ENCODE data around the gene PM20D1.

Gene PM20D1

DNA sequence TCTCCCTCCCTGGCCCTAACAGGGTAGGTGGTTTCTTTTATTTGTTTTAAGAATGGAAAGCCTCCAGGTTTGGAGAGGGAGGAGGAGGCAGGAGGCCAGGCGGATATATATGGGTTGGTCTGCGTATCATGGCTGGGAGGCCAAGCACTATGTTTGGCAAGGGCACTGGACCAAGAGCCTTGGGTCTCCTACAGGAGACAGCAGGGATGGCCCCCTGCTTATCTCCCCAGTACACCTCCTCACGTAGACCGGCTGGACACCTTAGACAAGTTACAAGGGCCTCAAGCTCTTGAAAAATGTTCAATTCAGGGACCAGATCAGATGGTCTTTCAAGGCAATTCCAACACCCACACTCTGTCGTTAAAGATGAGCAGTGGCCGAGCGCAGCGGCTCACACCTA lies 47.9 kb downstream of the PM20D1 start:
- H3K27me3 Mint-ChIP-seq, result no peaks in the 10 kb centered on the region
- H3K4me1 Mint-ChIP-seq (ENCODE audit: low read depth), result peaks cover 45% of the 10 kb centered on the region
- H3K9me3 Mint-ChIP-seq (ENCODE audit: low read depth), result no peaks in the 10 kb centered on the region
- no peak overlapping the region for H3K27ac Mint-ChIP-seq
- H3K36me3 Mint-ChIP-seq, result no peaks in the 10 kb centered on the region
- no peak overlapping the region for H3K4me3 Mint-ChIP-seq

DNA sequence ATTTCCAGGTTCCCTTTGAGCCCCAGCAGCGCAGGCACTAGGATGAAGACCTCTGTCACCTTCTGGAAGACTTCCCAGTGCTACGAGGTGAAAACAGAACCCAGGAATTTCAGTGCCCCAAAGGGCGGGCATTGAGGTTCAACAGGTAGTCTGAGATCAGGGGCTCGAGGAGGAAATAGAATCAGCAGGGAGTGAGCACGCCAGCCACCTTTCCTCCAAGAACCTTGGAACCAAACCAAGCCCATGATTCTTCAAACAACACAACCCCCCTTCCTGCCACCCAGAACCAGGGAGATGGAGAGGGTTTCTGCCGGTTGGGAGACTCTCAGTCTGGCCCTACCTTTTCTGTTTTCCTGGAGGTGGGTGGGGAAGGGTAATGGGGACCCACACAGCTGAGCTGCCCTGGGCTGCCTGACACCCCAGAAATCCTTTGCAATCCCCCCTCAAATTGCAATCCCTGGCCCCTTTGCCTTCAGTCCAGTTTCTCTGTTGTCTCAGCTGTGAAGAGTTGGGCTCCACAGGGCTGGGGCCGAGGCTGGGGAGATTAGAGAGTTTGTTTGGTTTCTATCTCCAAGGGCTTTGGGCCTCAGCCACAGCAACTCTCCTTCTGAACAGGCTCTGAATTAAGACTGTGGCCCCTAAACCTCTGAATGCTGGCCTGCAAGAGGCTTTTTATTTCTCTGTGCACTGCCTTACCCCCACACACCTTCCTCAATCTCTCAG lies 48.8 kb downstream of the PM20D1 start:
- Mint-ChIP-seq H3K36me3 (no peaks in the 10 kb centered on the region), H3K27me3 (no peaks in the 10 kb centered on the region), H3K4me1 (ENCODE audit: low read depth) (peaks cover 37% of the 10 kb centered on the region), H3K9me3 (ENCODE audit: low read depth) (no peaks in the 10 kb centered on the region), H3K27ac (peak overlapping the region; percentile 58), H3K4me3 (no peak overlapping the region)

DNA sequence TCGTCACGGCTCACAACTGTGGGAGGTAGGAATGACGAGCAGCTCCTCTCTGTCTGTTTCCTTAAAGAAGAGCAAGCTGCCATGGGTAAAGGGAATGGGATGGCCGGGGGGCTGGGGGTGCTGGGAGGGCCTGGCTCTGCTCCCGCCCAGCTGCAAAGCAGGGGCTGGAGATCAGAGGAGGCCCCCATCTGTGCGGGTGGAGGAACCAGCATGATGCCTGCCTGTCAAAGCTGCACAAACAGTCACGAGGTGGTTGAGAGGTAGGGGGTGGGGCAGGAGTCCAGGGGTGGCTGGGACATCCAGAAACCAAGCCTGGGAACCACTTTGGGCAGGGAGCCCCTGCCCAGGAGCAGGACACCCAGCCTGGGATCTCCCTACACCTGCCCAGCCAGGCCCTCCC lies 49.5 kb downstream of the PM20D1 start:
- H3K27ac Mint-ChIP-seq, result no peak overlapping the region
- H3K9me3 Mint-ChIP-seq (ENCODE audit: low read depth), result no peaks in the 10 kb centered on the region
- H3K36me3 Mint-ChIP-seq, result no peaks in the 10 kb centered on the region
- H3K4me3 Mint-ChIP-seq, result no peak overlapping the region
- H3K4me1 Mint-ChIP-seq (ENCODE audit: low read depth), result peaks cover 29% of the 10 kb centered on the region
- H3K27me3 Mint-ChIP-seq, result no peaks in the 10 kb centered on the region

DNA sequence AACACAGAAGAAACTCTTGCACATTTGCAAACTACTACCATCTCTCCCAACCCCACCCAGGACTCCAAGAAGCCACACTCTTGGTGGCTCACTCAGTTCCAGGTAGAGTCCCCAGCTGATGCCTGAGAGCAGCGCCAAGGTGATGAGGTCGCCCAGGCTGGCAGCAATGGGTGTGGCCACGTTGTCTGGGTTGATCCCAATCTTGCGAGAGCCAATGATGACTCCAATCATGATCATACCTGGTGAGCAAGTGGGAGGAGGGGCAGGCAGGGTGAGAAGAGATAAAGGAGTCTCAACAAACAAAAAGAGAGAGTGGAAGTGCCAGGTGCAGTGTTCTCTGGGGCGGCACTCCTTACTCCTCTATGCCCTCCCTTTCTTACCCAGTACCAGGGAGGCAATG lies 51.4 kb downstream of the PM20D1 start:
- H3K27me3 Mint-ChIP-seq, result no peaks in the 10 kb centered on the region
- no peaks in the 10 kb centered on the region for H3K36me3 Mint-ChIP-seq
- no peak overlapping the region for H3K4me3 Mint-ChIP-seq
- no peaks in the 10 kb centered on the region for H3K9me3 Mint-ChIP-seq (ENCODE audit: low read depth)
- H3K4me1 Mint-ChIP-seq (ENCODE audit: low read depth), result peaks cover 12% of the 10 kb centered on the region
- H3K27ac Mint-ChIP-seq, result no peak overlapping the region

DNA sequence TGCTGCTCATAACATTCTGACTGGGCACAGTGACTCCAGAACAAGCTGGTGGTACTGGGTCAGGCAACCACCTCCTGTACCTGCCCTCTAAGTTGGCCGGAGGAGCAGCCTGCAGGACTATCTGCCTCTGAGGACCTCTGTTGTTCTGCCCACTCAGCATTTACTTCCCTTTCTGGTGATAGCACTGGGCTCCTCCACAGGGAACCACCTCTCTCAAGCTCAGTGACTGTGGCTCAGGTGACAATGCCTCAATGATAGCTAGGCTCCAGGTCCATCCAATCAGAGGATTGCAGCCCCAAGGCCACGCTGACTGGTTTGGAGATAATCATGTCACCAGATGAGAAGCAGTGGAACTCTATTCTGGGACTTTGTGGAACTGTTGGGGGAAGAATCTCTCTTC lies 52.8 kb downstream of the PM20D1 start:
- Mint-ChIP-seq H3K27ac (peak overlapping the region; percentile 22), H3K36me3 (no peaks in the 10 kb centered on the region), H3K4me1 (ENCODE audit: low read depth) (peaks cover 6% of the 10 kb centered on the region), H3K4me3 (no peak overlapping the region), H3K9me3 (ENCODE audit: low read depth) (no peaks in the 10 kb centered on the region), H3K27me3 (no peaks in the 10 kb centered on the region)

DNA sequence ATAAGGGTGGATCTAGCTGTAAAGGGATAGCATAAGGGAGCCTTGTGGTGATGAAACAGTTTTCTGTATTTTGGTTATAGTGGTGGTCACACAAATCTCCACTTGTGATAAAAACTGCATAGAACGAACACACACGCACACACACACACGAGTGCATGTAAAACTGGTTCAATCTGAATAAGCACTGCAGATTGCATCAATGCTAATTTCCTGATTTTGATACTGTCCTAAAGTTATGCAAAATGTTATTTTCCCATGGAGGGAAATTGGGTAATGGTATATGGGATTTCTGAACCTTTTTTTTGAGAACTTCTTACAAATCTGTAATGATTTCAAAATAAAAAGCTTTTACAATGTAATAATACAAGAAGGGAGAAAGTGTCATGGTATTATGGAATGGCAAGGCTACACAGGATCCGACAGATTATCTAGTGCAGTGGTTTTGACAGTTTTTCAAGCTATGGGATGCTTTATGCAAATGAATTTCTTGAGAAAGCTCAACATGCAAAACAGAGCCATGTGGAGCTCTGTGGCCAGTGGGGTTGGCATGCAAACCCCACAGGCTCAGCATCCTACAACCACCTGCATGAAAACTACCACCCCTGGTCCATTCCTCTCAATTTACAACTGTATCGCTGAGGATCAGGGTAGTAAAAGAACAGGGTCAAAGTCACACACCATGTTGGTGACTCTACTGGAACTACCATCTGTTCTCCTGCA lies 55.8 kb downstream of the PM20D1 start:
- Mint-ChIP-seq H3K4me3 (no peak overlapping the region), H3K36me3 (no peaks in the 10 kb centered on the region), H3K9me3 (ENCODE audit: low read depth) (no peaks in the 10 kb centered on the region), H3K4me1 (ENCODE audit: low read depth) (no peaks in the 10 kb centered on the region), H3K27ac (no peak overlapping the region), H3K27me3 (no peaks in the 10 kb centered on the region)

DNA sequence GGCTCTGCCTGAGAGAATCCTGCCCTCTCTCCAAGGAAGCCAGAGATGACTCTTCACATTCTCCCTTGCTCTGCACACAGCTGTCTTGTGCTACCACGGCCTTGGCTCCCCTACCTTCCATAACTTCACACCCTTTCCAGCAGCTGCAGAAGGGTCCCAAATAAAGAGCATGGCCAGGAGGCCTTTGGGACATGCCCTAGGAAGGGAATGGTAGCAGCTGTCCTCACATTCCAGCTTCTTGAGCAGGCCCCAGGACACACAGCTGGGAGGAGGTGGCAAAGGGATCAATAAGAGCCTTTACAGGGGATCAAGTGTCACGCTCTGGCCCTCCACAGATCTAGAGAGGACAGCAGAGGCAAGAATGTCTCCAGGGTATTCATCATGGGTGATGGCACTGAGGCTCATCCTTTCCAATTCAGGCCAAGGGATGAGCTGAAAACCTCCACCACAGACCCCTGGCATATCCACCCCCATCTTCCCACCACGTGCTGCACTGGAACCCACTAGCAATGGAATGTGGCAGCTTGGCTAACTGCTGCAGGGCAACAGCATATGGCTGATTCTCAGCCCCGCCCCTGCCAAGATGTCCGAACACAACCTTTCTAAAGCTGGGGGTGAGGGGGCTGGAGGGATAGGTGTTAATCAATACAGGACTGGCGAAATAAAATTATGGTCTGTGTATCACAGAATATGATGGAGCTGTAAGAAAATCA lies 56.8 kb downstream of the PM20D1 start:
- H3K4me3 Mint-ChIP-seq, result no peak overlapping the region
- no peaks in the 10 kb centered on the region for H3K36me3 Mint-ChIP-seq
- peak overlapping the region; percentile 6 for H3K27ac Mint-ChIP-seq
- no peaks in the 10 kb centered on the region for H3K27me3 Mint-ChIP-seq
- no peaks in the 10 kb centered on the region for H3K9me3 Mint-ChIP-seq (ENCODE audit: low read depth)
- H3K4me1 Mint-ChIP-seq (ENCODE audit: low read depth), result no peaks in the 10 kb centered on the region

DNA sequence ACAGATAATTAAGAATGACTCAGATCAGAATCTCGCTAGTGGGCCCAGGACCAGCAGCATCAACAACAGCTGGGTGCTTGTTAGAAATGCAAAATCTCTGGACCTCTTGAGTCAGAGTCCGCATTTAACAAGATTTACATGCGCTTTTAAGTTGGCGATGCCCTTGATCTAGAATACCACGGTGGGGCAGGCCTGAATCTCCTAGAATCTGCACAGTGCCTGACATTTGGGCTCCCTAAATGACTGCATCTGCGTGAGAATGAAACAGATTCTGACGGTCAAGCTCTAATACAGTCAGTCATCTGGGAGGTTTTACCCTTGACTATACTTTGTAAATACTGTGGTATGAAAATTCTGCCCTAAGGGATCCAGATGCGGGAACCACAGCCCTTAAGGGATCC lies 57.5 kb downstream of the PM20D1 start:
- H3K36me3 Mint-ChIP-seq, result no peaks in the 10 kb centered on the region
- no peaks in the 10 kb centered on the region for H3K27me3 Mint-ChIP-seq
- H3K27ac Mint-ChIP-seq, result no peak overlapping the region
- no peaks in the 10 kb centered on the region for H3K4me1 Mint-ChIP-seq (ENCODE audit: low read depth)
- H3K9me3 Mint-ChIP-seq (ENCODE audit: low read depth), result no peaks in the 10 kb centered on the region
- no peak overlapping the region for H3K4me3 Mint-ChIP-seq

DNA sequence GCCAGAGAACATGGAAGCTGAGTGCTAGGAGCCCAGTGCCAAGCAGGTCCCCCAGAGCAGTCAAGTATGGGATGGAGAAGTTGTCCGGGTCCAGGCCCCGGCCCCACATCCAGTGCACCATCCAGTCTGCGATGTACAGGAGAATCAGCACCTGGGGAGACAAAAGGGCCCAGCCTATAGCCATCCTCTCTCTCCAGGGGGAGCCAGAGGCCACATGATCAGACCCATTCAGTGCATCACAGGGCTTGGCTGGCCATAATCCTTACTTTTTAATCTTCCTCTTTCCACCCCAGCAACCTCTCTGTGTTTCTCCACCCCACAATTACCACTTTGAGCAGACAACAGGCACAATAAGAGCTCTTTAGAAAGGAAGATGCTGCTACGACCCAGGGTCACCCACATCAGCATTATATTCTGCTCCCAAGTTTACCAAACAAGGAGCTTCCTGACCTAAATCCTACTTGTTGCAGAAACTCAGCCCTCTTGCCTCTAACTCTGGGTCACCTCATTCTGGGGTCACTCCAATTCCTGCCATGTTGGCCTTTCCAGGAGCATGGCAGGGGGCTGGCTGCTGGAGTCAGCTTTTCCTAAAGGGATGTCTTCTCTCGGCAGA lies 58.3 kb downstream of the PM20D1 start:
- Mint-ChIP-seq H3K27ac (no peak overlapping the region), H3K4me1 (ENCODE audit: low read depth) (no peaks in the 10 kb centered on the region), H3K36me3 (no peaks in the 10 kb centered on the region)

DNA sequence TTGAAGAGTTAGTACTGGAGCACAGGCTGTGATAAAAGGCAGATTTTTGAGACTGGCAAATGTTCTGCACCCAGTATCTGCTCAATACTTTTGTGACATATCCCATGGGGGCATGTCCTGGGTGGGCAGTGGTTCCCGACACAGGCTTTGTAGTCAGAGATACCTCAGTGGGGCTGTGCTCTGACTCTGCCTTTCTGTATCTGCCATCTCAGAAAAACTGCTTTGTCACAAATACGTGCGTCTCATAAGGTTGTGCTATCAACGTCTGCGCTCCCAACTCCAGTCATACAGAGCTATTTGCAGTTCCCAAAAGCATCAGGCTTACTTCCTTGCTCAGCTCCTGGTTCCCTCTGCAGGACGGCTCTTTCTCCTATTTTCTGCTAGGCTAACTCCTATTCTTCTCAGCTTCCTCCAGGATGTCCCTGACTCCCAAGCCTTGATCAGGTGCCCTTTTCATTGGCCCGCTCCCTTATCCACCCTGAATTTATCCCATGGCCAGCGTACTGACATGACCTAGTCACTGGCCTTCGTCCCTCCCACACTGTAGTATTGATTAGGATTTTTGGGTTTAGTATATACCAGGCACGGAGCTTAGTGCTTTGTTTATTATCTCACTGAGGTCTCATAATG lies 62.5 kb downstream of the PM20D1 start:
- no peaks in the 10 kb centered on the region for H3K27me3 Mint-ChIP-seq
- H3K36me3 Mint-ChIP-seq, result no peaks in the 10 kb centered on the region
- no peak overlapping the region for H3K4me3 Mint-ChIP-seq
- H3K27ac Mint-ChIP-seq, result no peak overlapping the region
- no peaks in the 10 kb centered on the region for H3K9me3 Mint-ChIP-seq (ENCODE audit: low read depth)
- peaks cover 5% of the 10 kb centered on the region for H3K4me1 Mint-ChIP-seq (ENCODE audit: low read depth)

More for the DNA sequence above, 58.3 kb downstream of the PM20D1 start:
- Mint-ChIP-seq H3K4me3 (no peak overlapping the region), H3K9me3 (ENCODE audit: low read depth) (no peaks in the 10 kb centered on the region), H3K27me3 (no peaks in the 10 kb centered on the region)

DNA sequence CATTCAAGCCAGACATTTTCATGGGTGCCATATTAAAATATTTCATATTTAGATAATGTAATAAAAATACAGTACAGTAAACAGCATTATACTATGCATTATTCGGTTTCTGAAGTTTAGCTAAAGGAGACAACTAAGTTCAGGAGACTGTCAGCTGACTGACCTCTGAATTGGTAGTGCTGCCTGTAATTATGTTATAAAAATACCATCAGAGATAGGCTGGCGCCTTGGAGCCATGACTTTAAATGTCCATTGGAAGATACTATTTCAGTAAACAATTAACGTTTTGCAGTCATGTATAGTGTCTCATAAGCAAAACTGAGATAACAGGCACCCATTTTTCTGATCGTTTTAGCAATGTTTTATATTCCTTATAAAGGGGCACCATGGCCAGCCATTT lies 63.3 kb downstream of the PM20D1 start:
- Mint-ChIP-seq H3K9me3 (ENCODE audit: low read depth) (no peaks in the 10 kb centered on the region), H3K27me3 (no peaks in the 10 kb centered on the region), H3K36me3 (no peaks in the 10 kb centered on the region), H3K4me3 (no peak overlapping the region), H3K27ac (no peak overlapping the region), H3K4me1 (ENCODE audit: low read depth) (peaks cover 5% of the 10 kb centered on the region)

DNA sequence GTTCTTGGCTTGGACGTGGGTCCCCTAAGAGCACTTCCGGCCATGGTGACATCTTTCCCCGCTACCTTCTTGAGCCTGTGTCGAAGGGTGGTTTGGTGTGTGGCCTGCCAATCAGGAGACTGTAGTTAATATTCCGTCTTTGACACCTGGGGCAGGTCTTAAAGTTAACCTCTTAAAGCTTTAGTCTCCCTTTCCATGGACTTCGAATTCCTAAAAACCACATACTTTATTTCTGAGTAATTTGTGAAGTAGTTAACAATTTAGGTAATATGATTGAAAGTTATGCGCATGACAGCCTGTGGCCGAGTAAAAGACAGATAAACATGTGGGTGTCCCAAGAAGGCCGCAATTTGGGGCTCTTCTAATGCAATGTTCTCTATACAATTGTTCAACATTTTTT lies 64.5 kb downstream of the PM20D1 start:
- peaks cover 5% of the 10 kb centered on the region for H3K4me1 Mint-ChIP-seq (ENCODE audit: low read depth)
- H3K27ac Mint-ChIP-seq, result no peak overlapping the region
- H3K9me3 Mint-ChIP-seq (ENCODE audit: low read depth), result no peaks in the 10 kb centered on the region
- H3K36me3 Mint-ChIP-seq, result no peaks in the 10 kb centered on the region
- H3K4me3 Mint-ChIP-seq, result no peak overlapping the region
- H3K27me3 Mint-ChIP-seq, result no peaks in the 10 kb centered on the region

DNA sequence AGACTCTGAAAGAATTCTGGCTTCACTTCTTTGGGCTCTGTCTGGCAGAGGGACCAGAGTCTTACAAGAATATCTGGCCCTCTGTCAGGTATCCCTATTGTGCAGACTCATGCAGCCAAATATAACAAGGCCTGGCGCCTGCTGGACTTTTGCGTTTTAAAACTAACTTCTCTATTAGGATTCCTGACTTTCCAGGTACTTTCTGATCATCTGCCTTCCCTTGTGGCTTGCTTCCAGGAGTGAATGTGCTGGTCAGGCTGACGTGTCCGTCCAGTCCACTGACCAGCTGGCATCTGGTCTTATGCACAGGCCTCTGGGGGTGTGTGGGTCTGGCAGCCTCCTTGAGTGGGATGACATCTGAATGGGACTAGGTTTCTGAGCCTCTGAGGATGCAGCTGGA lies 66.0 kb downstream of the PM20D1 start:
- H3K9me3 Mint-ChIP-seq (ENCODE audit: low read depth), result no peaks in the 10 kb centered on the region
- H3K36me3 Mint-ChIP-seq, result no peaks in the 10 kb centered on the region
- H3K27ac Mint-ChIP-seq, result no peak overlapping the region
- peaks cover 5% of the 10 kb centered on the region for H3K4me1 Mint-ChIP-seq (ENCODE audit: low read depth)
- H3K27me3 Mint-ChIP-seq, result no peaks in the 10 kb centered on the region
- H3K4me3 Mint-ChIP-seq, result no peak overlapping the region

DNA sequence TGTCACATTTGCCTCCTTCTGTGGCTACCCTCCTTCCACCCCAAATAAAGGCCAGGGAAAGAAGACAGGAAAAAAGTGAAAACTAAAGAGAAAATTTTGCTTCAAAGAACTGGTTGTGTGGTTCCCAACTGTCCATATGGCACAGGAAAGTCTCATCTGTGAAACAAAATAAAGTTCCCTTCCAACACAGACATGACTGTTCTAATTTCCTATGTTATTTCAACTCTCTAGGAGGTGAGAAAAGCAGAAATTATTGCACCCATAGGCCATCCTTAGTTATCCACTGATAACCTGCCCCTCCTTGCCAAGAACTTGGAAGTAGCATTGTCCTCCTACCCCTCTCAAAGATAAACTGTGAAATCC lies 66.5 kb downstream of the PM20D1 start:
- Mint-ChIP-seq H3K27me3 (no peaks in the 10 kb centered on the region), H3K9me3 (ENCODE audit: low read depth) (no peaks in the 10 kb centered on the region), H3K36me3 (no peaks in the 10 kb centered on the region), H3K27ac (no peak overlapping the region), H3K4me1 (ENCODE audit: low read depth) (peaks cover 5% of the 10 kb centered on the region), H3K4me3 (no peak overlapping the region)

All from activated naive CD8-positive, alpha-beta T cell (primary cell).